ENCODE results near the gene MANBA.
"Not testable (repeated sequence)": the region's sequence is repeated elsewhere in the genome, so short reads cannot be mapped to it uniquely, and the experiment has no call there.

MANBA gene

GRCh38 chr4:102667001-102667400 lies 93.8 kb downstream of the MANBA start:
- no peak for DNase-seq

- DNase-seq = no peak
These were observed 95.2 kb downstream of the MANBA start for GRCh38 chr4:102665527-102665926.

GRCh38 chr4:102663073-102663472 lies 97.7 kb downstream of the MANBA start:
- no peak for DNase-seq

- no peak for DNase-seq
These were observed 103.6 kb downstream of the MANBA start for GRCh38 chr4:102657206-102657605.

GRCh38 chr4:102647117-102647516 lies 113.7 kb downstream of the MANBA start:
- DNase-seq = no peak

- DNase-seq = no peak
These were observed 118.0 kb downstream of the MANBA start for GRCh38 chr4:102642631-102643298.

GRCh38 chr4:102641793-102642192 lies 119.0 kb downstream of the MANBA start:
- no peak for DNase-seq

GRCh38 chr4:102640669-102641068 lies 120.1 kb downstream of the MANBA start:
- no peak for DNase-seq

- DNase-seq = no peak
These were observed 121.2 kb downstream of the MANBA start for GRCh38 chr4:102639598-102639997.

- DNase-seq = no peak
These were observed 122.1 kb downstream of the MANBA start for GRCh38 chr4:102638621-102639020.

GRCh38 chr4:102637391-102637790 lies 123.4 kb downstream of the MANBA start:
- no peak for DNase-seq

- DNase-seq = no peak
These were observed 127.7 kb downstream of the MANBA start for GRCh38 chr4:102633100-102633499.

- no peak for DNase-seq
These were observed 128.3 kb downstream of the MANBA start for GRCh38 chr4:102632241-102633065.

GRCh38 chr4:102631616-102632015 lies 129.2 kb downstream of the MANBA start:
- DNase-seq = no peak

- no peak for DNase-seq
These were observed 131.1 kb downstream of the MANBA start for GRCh38 chr4:102629673-102630072.

- DNase-seq = no peak
These were observed 132.8 kb downstream of the MANBA start for GRCh38 chr4:102627831-102628523.

GRCh38 chr4:102625232-102625930 lies 135.4 kb downstream of the MANBA start:
- no peak for DNase-seq

- DNase-seq = no peak
These were observed 136.3 kb downstream of the MANBA start for GRCh38 chr4:102624505-102624904.

GRCh38 chr4:102623622-102624021 lies 137.1 kb downstream of the MANBA start:
- DNase-seq = no peak

GRCh38 chr4:102620697-102621497 lies 139.9 kb downstream of the MANBA start:
- DNase-seq = peak; percentile 10

- not testable (repeated sequence) for DNase-seq
These were observed 140.8 kb downstream of the MANBA start for GRCh38 chr4:102619776-102620631.

Measured in NCI-H2107 (cell line).